HG03025 (cell line): ENCODE results near the gene MPV17.
"Not testable (repeated sequence)": the region's sequence is repeated elsewhere in the genome, so short reads cannot be mapped to it uniquely, and the experiment has no call there.

Experiments
- ATAC-seq: cut with Tn5 transposase; IDR thresholded peaks from one replicate; pipeline ENCODE4 v1.9.1; 2021; ENCODE audit warnings: mild to moderate bottlenecking, moderate library complexity; ENCODE audit not compliant: unreplicated experiment, low FRiP score

Gene MPV17

GRCh38 chr2:27322766-27323595 is at the start of gene MPV17:
TSS of gene MPV17 (minus strand) at chr2:27323097. CDS start at chr2:27322517, 580 bp downstream.
- peak; percentile 89 for ATAC-seq

GRCh38 chr2:27370816-27371620 is 48.1 kb upstream of the MPV17 start:
- peak; percentile 27 for ATAC-seq

GRCh38 chr2:27370026-27370815 is 47.3 kb upstream of the MPV17 start, which contains the start of the genes EIF2B4 and SNX17:
TSS of gene EIF2B4 (minus strand) at chr2:27370338. CDS start at chr2:27370314, 24 bp downstream.
TSS of gene SNX17 (plus strand) at chr2:27370616. CDS start at chr2:27370744, 128 bp downstream.
- peak; percentile 84 for ATAC-seq

DNA sequence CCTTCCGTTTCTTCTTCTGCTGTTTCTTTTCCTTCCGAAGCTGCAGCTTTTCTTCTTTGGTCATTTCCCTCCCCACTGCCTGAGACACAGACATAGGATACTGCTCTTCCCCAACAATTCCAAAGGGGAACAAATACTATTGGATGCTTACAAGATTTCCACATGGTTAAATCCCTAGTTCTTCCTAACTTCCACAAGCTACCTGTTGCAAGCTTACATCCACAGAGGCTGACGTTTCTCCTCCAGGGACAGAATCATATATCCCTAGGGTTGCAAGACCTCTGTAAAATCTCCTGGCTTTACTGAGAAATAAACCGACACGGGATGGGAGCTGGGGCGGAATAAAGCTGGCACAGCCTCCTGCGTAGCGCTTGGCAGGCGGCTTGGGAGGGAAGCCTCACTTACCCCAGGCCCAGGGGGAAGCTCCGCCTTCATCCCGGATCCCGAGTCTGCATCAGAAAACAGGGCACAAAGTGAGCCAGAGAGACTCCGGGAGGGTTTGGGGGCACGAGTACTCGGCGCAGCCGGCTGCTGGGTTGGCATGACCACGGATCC is 46.7 kb upstream of the MPV17 start:
- peak; percentile 21 for ATAC-seq

GRCh38 chr2:27363933-27364332 is 41.0 kb upstream of the MPV17 start:
- no peak for ATAC-seq

- ATAC-seq: no peak
Observed at GRCh38 chr2:27362678-27363420, 40.0 kb upstream of the MPV17 start.

DNA sequence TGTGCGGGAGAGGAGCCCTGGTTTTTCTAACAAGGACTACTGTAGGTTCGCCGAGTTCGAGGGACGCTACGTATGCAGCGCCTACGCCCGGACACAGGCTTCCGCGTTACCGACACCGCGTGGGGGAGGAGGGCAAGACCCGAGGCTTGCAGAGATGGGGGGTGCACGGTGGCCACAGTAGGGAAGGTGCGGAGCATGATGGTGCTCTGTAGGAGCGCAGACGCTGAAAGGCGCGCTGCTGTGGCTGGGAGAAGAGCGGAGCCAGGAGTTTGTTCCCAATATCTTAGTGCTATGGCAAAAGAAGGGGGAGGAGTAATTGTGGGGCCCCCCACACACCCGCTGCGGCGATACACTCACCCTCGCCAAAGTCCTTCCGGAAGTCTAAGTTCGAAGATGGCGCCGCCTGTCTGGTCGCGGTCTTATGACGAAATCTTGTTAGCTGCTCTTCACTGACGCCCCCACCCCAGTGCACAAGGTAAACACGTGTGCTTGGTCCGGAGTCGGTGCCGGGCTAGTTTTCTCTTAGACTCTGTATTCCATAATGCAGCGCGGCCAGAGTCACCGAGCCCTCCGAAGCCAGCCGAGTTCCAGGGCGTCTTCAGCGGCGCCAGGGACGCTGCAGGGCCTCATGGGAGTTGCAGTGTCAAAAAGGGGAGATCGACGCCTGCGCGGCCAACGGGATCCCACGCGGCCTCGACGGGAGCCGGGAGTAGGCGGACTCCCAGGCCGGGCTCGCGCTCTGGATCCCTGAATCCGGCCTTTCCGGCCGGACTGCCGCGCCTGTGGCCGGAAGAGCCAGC is 33.7 kb upstream of the MPV17 start, which contains the start of gene GTF3C2:
GTF3C2 (minus strand) TSS at position 383 of the 800 bp plus-strand sequence. CDS start 13,210 bp downstream, outside the sequence.
- peak; percentile 81 for ATAC-seq

DNA sequence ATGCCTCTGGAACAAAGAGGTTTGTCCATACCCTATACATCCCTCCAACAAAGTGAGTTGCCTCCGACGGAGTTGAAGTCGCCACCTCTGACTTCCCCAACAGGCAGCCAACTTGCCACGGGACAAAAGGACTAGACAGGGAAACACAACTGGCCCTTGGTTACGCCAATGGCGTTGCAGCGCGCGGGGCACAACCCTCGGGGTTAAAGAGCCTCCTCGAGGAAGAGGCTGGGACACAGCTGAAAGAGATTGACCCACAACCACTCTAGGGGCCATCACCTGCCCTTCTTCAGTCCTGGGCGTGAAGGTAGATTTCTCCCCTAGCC is 33.1 kb upstream of the MPV17 start:
- ATAC-seq: peak; percentile 29

DNA sequence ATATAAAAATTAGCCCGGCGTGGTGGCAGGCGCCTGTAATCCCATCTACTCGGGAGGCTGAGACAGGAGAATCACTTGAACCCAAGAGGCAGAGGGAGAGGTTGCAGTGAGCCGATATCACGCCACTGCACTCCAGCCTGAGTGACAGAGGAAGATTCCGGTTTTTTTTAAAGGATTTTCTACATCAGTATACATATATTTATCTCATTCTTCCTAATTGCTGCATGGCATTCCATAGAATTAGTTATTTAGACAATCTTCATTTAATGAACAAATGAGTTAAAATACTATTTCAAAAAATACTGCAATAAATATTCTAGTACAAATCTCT is 31.7 kb upstream of the MPV17 start:
- no peak for ATAC-seq

- ATAC-seq: no peak
Observed at GRCh38 chr2:27353762-27354596, 31.1 kb upstream of the MPV17 start.

DNA sequence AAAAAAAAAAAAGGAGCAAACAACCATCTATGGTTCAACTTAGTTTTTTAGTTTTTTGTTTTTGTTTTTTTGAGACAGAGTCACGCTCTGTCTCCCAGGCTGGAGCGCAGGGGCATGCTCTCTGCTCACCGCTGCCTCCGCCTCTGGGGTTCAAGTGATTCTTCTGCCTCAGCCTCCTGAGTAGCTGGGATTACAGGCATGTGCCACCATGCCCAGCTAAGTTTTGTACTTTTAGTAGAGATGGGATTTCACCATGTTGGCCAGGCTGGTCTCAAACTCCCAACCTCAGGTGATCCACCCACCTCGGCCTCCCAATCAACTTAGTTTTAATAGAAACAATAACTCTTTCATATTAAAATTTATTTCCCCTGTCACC is 30.5 kb upstream of the MPV17 start:
- not testable (repeated sequence) for ATAC-seq

GRCh38 chr2:27351802-27352598 is 29.1 kb upstream of the MPV17 start:
- no peak for ATAC-seq

DNA sequence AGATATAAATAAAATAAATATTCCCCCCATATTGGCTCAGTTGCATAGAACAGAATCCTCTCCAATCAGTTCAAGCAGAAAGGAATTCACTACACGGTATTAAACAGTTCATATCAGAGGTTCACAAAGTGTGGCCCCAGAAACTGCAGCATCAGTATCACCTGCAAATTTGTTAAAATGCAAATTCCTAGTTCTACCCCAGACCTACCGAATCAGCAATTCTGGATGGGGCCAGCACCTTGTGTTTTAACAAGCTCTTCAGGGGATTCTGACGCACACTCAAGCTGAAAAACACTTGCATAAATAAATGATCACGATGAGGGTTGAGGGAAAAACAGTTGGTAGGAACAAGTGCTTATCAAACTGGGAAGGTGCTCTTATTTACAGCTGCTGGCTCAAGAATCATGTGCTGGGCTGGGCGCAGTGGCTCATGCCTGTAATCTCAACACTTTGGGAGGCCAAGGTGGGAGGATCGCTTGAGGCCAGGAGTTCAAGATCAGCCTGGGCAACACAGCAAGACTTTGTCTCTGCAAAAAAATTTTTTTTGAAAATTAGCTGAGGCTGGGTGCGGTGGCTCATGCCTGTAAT is 27.3 kb upstream of the MPV17 start:
- ATAC-seq: no peak

- ATAC-seq: no peak
Observed at GRCh38 chr2:27347641-27348040, 24.7 kb upstream of the MPV17 start.

GRCh38 chr2:27336173-27336572 is 13.3 kb upstream of the MPV17 start:
- ATAC-seq: no peak

DNA sequence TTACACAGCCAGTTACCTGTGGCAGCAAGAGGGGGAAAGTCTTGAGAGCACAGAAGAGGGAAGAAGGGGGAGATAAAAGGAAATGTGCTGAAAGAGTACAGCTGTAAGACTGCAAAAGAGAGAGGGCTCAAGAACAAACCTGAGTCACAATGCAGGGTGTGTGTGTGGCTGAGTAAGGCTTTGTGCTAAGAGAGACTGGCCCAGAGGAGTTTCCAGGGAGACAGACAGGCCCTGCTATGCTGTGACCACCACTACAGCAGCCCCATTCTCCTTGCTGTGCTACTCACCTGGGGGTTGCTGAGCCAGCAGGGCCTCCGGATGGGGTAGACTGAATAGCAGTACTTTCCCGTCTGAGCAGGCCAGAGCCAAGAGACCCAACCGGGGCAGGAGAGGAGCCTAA is 12.4 kb upstream of the MPV17 start:
- ATAC-seq: no peak

DNA sequence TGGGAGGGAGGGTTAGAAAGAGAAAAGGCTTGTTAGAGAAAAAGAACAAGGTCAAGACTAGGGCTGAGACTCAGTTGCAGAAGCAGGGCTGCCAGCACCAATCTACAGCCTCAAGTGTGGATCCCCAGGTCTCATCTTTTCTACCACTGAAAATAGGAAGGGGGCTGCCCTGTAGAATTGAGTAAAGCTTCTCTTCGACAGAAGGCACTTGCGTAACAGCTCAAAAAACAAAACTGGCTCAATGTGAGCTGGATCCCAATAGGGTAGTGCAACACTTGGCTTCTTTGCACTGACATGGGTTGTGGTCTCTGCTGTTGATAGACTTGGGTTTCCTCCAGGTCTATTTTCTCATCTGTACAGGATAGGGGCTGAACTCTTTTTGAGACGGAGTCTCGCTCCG is 1.8 kb upstream of the MPV17 start:
- no peak for ATAC-seq
